GM23338 (cell line): ENCODE measurements around the gene RNASET2. TPM values are rescaled to one million over a fixed set of nuclear protein-coding genes. Genes with fewer than 3 reads are reported as not detected.

Source experiments
- ATAC-seq: fragments of 200-7000 bp; cut with Tn5 transposase; 3 replicates; pipeline ENCODE4 v1.9.1; 2020
- DNase-seq: peaks from one replicate; pipeline ENCODE4 v3.0.0-alpha.2; 2015; ENCODE audit warnings: low spot score
- H2AFZ ChIP-seq: fragments of 200-600 bp; sonication (generic); 2 replicates; pipeline ENCODE4 v1.8.0; 2016; ENCODE audit warnings: antibody characterized with exemption, mild to moderate bottlenecking, moderate library complexity
- H3F3A ChIP-seq: fragments of 200-600 bp; sonication (generic); replicated peaks from 2 replicates; pipeline ENCODE4 v1.8.0; 2017; ENCODE audit warnings: antibody characterized with exemption, mixed run types, low read depth
- H3K27ac ChIP-seq: fragments of 200-600 bp; sonication (generic); 2 replicates; pipeline ENCODE4 v1.6.1; 2016; ENCODE audit warnings: low read depth
- H3K27me3 ChIP-seq: fragments of 200-600 bp; sonication (generic); 2 replicates; pipeline ENCODE4 v1.8.0; 2016; ENCODE audit warnings: mild to moderate bottlenecking, mixed run types, moderate library complexity; ENCODE audit not compliant: insufficient read depth
- H3K36me3 ChIP-seq: fragments of 200-600 bp; sonication (generic); 2 replicates; pipeline ENCODE4 v1.8.0; 2016; ENCODE audit warnings: mild to moderate bottlenecking; ENCODE audit not compliant: insufficient read depth
- H3K4me1 ChIP-seq: fragments of 200-600 bp; sonication (generic); 2 replicates; pipeline ENCODE4 v1.8.0; 2016; ENCODE audit warnings: mild to moderate bottlenecking, moderate library complexity; ENCODE audit not compliant: insufficient read depth
- H3K4me2 ChIP-seq: fragments of 200-600 bp; sonication (generic); 2 replicates; pipeline ENCODE4 v1.7.1; 2017; ENCODE audit warnings: mixed run types
- H3K4me3 ChIP-seq: fragments of 200-600 bp; sonication (generic); 2 replicates; pipeline ENCODE4 v1.6.1; 2016; ENCODE audit warnings: mixed run types
- H3K79me2 ChIP-seq: fragments of 200-600 bp; sonication (generic); replicated peaks from 2 replicates; pipeline ENCODE4 v1.8.0; 2017; ENCODE audit warnings: mild to moderate bottlenecking; ENCODE audit not compliant: insufficient read depth
- H3K9me2 ChIP-seq: fragments of 200-600 bp; sonication (generic); 2 replicates; pipeline ENCODE4 v1.8.0; 2017; ENCODE audit not compliant: insufficient read depth
- H4K20me1 ChIP-seq: fragments of 200-600 bp; sonication (generic); replicated peaks from 2 replicates; pipeline ENCODE4 v1.8.0; 2017; ENCODE audit warnings: mild to moderate bottlenecking; ENCODE audit not compliant: insufficient read depth
- H3K27ac Mint-ChIP-seq: 2 replicates; pipeline ENCODE4 v1.8.0; 2020; ENCODE audit warnings: inconsistent platforms, mild to moderate bottlenecking, moderate library complexity, mixed read lengths
- H3K27me3 Mint-ChIP-seq: 3 replicates; pipeline ENCODE4 v1.8.0; 2022; ENCODE audit warnings: low read depth, mild to moderate bottlenecking, moderate library complexity, mixed read lengths, inconsistent platforms; ENCODE audit not compliant: insufficient read depth, poor library complexity
- H3K36me3 Mint-ChIP-seq: 3 replicates; pipeline ENCODE4 v1.8.0; 2021; ENCODE audit warnings: low read depth, mild to moderate bottlenecking, inconsistent platforms, moderate library complexity, mixed read lengths
- H3K4me1 Mint-ChIP-seq: 3 replicates; pipeline ENCODE4 v1.8.0; 2020; ENCODE audit warnings: mild to moderate bottlenecking, inconsistent platforms, mixed read lengths
- H3K4me3 Mint-ChIP-seq: 3 replicates; pipeline ENCODE4 v1.8.0; 2021; ENCODE audit warnings: moderate library complexity, mild to moderate bottlenecking, inconsistent platforms, mixed read lengths
- H3K9me3 Mint-ChIP-seq: 3 replicates; pipeline ENCODE4 v1.8.0; 2020; ENCODE audit warnings: moderate library complexity, mild to moderate bottlenecking, inconsistent platforms, mixed read lengths
- CREB1 ChIP-seq: fragments of 250-450 bp; sonication (Bioruptor Pico); IDR thresholded peaks from 2 replicates; pipeline ENCODE4 v1.5.0; 2020; ENCODE audit warnings: low read depth, mild to moderate bottlenecking, moderate library complexity
- ETS1 ChIP-seq: IDR thresholded peaks from 2 replicates; pipeline ENCODE4 v1.6.1; 2016; ENCODE audit warnings: antibody characterized with exemption
- EZH2phosphoT487 ChIP-seq: fragments of 200-600 bp; sonication (generic); IDR thresholded peaks from one replicate; pipeline ENCODE4 v1.8.1; 2018; ENCODE audit warnings: antibody characterized with exemption; ENCODE audit not compliant: unreplicated experiment
- JUNB ChIP-seq: IDR thresholded peaks from one replicate; pipeline ENCODE4 v1.6.1; 2016; ENCODE audit warnings: antibody characterized with exemption; ENCODE audit not compliant: unreplicated experiment
- POLR2AphosphoS5 ChIP-seq: IDR thresholded peaks from 2 replicates; pipeline ENCODE4 v1.6.1; 2016; ENCODE audit warnings: antibody characterized with exemption, low read depth
- ZNF114 ChIP-seq: fragments of 250-450 bp; sonication (Bioruptor Pico); IDR thresholded peaks from 2 replicates; pipeline ENCODE4 v1.5.0; 2020; ENCODE audit warnings: mild to moderate bottlenecking, moderate library complexity
- ZNF462 ChIP-seq: fragments of 250-450 bp; sonication (Bioruptor Pico); IDR thresholded peaks from 2 replicates; pipeline ENCODE4 v1.5.0; 2020; ENCODE audit warnings: mild to moderate bottlenecking, moderate library complexity
- polyA plus RNA-seq: library from polyadenylated mRNA; unstranded; fragments of >200 nt; fragmentation: Nextera tagmentation; extraction: Ambion mirVana; gene quantifications from 2 replicates; pipeline ENCODE4 v1.2.1, GENCODE V29; 2016
- total RNA-seq: library from RNA; depleted of rRNA; stranded (reverse); fragments of >200 nt; shearing (Covaris generic); gene quantifications from 2 replicates; pipeline ENCODE4 v1.2.3, GENCODE V29; 2014

The RNASET2 gene
- total and polyA plus RNA-seq, 2 experiments from 2014 or later, result 40.5 to 62.8 TPM

- no peak for TF ChIP-seq ZNF462 (CRISPR knock-in tag)
- TF ChIP-seq ZNF114 (CRISPR knock-in tag), result no peak
- TF ChIP-seq POLR2AphosphoS5, result no peak
These were observed 53.3 kb downstream of the RNASET2 start (continued) for GRCh38 chr6:166903027-166903426.

- DNase-seq (no peak), ATAC-seq (no peak)
- no peak overlapping the region for H3K4me2 ChIP-seq
- peaks cover 9% of the 10 kb centered on the region; the same call in 1 of the 3 replicates for H3K36me3 Mint-ChIP-seq
- H4K20me1 ChIP-seq, result no peaks in the 10 kb centered on the region
- H3K9me2 ChIP-seq, result no peaks in the 10 kb centered on the region
- no peaks in the 10 kb centered on the region for H3K79me2 ChIP-seq
- TF ChIP-seq JUNB, result no peak
- TF ChIP-seq CREB1 (CRISPR knock-in tag), result no peak
- no peak for TF ChIP-seq EZH2phosphoT487
- no peak for TF ChIP-seq ETS1
- TF ChIP-seq ZNF462 (CRISPR knock-in tag), result no peak
- peaks cover 7% of the 10 kb centered on the region for H3K9me3 Mint-ChIP-seq
- 0 out of 2 replicates have a peak, but pooled peaks cover 2% of the 10 kb centered on the region for H3K4me1 ChIP-seq
- H2AFZ ChIP-seq, result no peak overlapping the region
- H3K36me3 ChIP-seq, result no peaks in the 10 kb centered on the region
- no peaks in the 10 kb centered on the region for H3K27me3 ChIP-seq
- peaks cover 21% of the 10 kb centered on the region for H3K4me1 Mint-ChIP-seq
- no peak overlapping the region for H3K4me3 Mint-ChIP-seq
- H3K4me3 ChIP-seq, result no peak overlapping the region
- no peak overlapping the region for H3K27ac ChIP-seq
- no peak overlapping the region for H3K27ac Mint-ChIP-seq
- peaks cover 24% of the 10 kb centered on the region for H3K27me3 Mint-ChIP-seq
- no peaks in the 10 kb centered on the region for H3F3A ChIP-seq
These were observed 54.1 kb downstream of the RNASET2 start for GRCh38 chr6:166902211-166902755.
